Lower leg skin (tissue), 3 donors: Measurements from ENCODE around the gene TDRD6.

Experiments used
- CTCF ChIP-seq, 3 donors: fragments of 450-650 bp; IDR thresholded peaks; one replicate each; pipeline ENCODE4 v1.5.1; 2016; ENCODE audit warnings: antibody characterized with exemption in 3 of 3, mild to moderate bottlenecking in 3 of 3, moderate library complexity in 2 of 3
- POLR2A ChIP-seq, 2 donors: fragments of 450-650 bp; IDR thresholded peaks; one replicate each; pipeline ENCODE4 v1.6.1; 2016 to 2017; ENCODE audit warnings: antibody characterized with exemption in 2 of 2, mild to moderate bottlenecking in 1 of 2, moderate library complexity in 1 of 2

GRCh38 chr6:46648869-46649492 is 38.7 kb upstream of the TDRD6 start:
- TF ChIP-seq CTCF (IDR thresholded peaks at IDR 0.05) (no peak), POLR2A (IDR thresholded peaks at IDR 0.05) (no peak)
